ENCODE results near the gene TPSD1.

- TF ChIP-seq POLR2AphosphoS5 (IDR thresholded peaks at IDR 0.05; ENCODE audit: low read depth) (no peak), ZNF114 (CRISPR knock-in tag; IDR thresholded peaks at IDR 0.05) (no peak), CTCF (conservative IDR thresholded peaks at IDR 0.05; ENCODE audit: low read depth in 2 of 2) (no peak), EZH2 (IDR thresholded peaks at IDR 0.05; ENCODE audit: low read depth, unreplicated experiment) (no peak)
Observed at GRCh38 chr16:1216296-1216619, 39.6 kb upstream of the TPSD1 start.
